Measurements from ENCODE around the gene NCK2.

DNA sequence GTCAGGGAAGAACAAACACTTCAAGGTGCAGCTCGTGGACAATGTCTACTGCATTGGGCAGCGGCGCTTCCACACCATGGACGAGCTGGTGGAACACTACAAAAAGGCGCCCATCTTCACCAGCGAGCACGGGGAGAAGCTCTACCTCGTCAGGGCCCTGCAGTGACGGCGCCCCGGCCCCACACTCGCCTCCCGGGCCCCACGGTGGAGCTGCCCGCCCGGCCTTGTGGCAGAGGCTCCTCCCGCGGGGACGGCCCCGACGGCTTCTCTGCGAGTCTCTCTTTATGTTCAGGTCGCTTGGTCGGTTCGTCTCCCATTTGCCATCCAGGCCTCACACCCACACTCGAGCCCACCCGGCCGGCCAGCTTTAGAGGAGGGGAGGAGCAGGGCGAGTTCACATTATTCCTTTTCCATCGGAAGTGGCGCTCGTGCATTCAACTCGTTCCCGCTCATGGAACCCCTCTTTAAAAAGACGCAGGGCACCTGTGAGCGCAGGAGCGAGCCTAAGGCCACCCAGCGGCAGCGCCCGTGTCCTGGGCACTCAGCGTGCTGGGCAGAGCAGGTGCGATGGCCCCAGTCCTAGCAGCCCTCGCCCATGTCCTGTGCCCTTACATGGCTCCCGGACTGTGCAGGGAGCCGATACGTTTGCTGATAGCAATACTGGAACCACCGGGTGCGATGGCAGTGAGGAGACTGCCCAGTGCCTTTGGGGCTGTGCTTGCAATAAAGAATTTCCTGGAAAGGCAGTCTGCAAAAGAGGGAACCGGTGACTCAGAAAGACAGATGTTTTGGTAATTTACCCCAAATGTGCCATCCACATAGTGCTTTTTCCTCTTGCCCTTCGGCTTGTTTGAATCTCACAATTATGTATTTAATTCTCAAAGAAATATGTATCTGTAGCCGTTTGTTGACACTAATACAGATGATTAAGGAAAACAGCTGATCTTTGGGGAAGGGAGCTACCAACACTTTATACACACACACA, 148.6 kb downstream of the NCK2 start:
- TF ChIP-seq CEBPB (IDR thresholded peaks at IDR 0.05; ENCODE audit: borderline replicate concordance in 1 of 2, low read depth in 2 of 2, low read length in 2 of 2) (no peak), EP300 (IDR thresholded peaks at IDR 0.05; ENCODE audit: borderline replicate concordance in 1 of 2, control insufficient read depth in 1 of 2, low read depth in 2 of 2, low read length in 2 of 2) (no peak), DPF2 (IDR thresholded peaks at IDR 0.05) (no peak), CTCF (IDR thresholded peaks at IDR 0.05 in 2 of 3, conservative IDR thresholded peaks at IDR 0.05 in 1 of 3; ENCODE audit: control insufficient read depth in 2 of 3, extremely low read depth in 1 of 3, insufficient read depth in 1 of 3, low read depth in 3 of 3, low read length in 3 of 3) (no peak), EZH2 (IDR thresholded peaks at IDR 0.05; ENCODE audit: borderline replicate concordance, control insufficient read depth, low read depth, low read length) (no peak)
- TF ChIP-seq, protein P1, sequence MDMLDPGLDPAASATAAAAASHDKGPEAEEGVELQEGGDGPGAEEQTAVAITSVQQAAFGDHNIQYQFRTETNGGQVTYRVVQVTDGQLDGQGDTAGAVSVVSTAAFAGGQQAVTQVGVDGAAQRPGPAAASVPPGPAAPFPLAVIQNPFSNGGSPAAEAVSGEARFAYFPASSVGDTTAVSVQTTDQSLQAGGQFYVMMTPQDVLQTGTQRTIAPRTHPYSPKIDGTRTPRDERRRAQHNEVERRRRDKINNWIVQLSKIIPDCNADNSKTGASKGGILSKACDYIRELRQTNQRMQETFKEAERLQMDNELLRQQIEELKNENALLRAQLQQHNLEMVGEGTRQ (IDR thresholded peaks at IDR 0.05; ENCODE audit: borderline replicate concordance, low read depth, low read length): no peak

Measured in GM12878 (cell line).